OCI-LY7 (cell line): ENCODE results near the gene CST9. TPM values are rescaled to one million over a fixed set of nuclear protein-coding genes. Genes with fewer than 3 reads are reported as not detected.

Source experiments
- BruUV-seq: library from RNA; stranded (reverse); fragments of 400-500 nt; replicated peaks from 2 replicates; lab custom pipeline; 2021; lab: Mats Ljungman, UMichigan
- CTCF ChIA-PET: fragments of 300-600 bp; sonication (Branson Sonifier 250); formaldehyde crosslinking; loops from one replicate; lab custom pipeline; 2022; ENCODE audit warnings: antibody characterized with exemption; ENCODE audit not compliant: unreplicated experiment; lab: Charles Lee
- POLR2A ChIA-PET: fragments of 300-600 bp; sonication (Branson Sonifier 250); formaldehyde crosslinking; loops from one replicate; lab custom pipeline; 2022; ENCODE audit warnings: antibody characterized with exemption; lab: Charles Lee
- DNase-seq: peaks from one replicate; pipeline ENCODE4 v3.0.0-alpha.2; 2015; ENCODE audit warnings: low spot score
- H2AFZ ChIP-seq: fragments of 200-600 bp; sonication (generic), shearing (Covaris generic); 2 replicates; pipeline ENCODE4 v1.6.1; 2014; ENCODE audit warnings: mild to moderate bottlenecking, antibody characterized with exemption, low read length, moderate library complexity
- H3K27ac ChIP-seq: fragments of 200-600 bp; sonication (generic); 2 replicates; pipeline ENCODE4 v1.5.1; 2014; ENCODE audit warnings: mixed run types, low read depth, mild to moderate bottlenecking, moderate library complexity, low read length, inconsistent platforms; ENCODE audit not compliant: poor library complexity, severe bottlenecking
- H3K36me3 ChIP-seq: fragments of 200-600 bp; sonication (generic); 2 replicates; pipeline ENCODE4 v1.6.1; 2014; ENCODE audit warnings: mild to moderate bottlenecking, antibody characterized with exemption, low read length, moderate library complexity, mixed read lengths; ENCODE audit not compliant: insufficient read depth
- H3K4me1 ChIP-seq: fragments of 200-600 bp; sonication (generic); 2 replicates; pipeline ENCODE4 v1.5.1; 2014; ENCODE audit warnings: mild to moderate bottlenecking, low read length; ENCODE audit not compliant: insufficient read depth, poor library complexity, severe bottlenecking
- H3K4me2 ChIP-seq: fragments of 200-600 bp; sonication (generic); 2 replicates; pipeline ENCODE4 v1.6.1; 2014; ENCODE audit warnings: mild to moderate bottlenecking, low read length
- H3K4me3 ChIP-seq: fragments of 200-600 bp; sonication (generic); 2 replicates; pipeline ENCODE4 v1.5.1; 2014; ENCODE audit warnings: mild to moderate bottlenecking, low read depth, low read length; ENCODE audit not compliant: poor library complexity, severe bottlenecking
- H3K79me2 ChIP-seq: fragments of 200-600 bp; sonication (generic); 2 replicates; pipeline ENCODE4 v1.6.1; 2016; ENCODE audit warnings: low read depth, mild to moderate bottlenecking, low read length, moderate library complexity, mixed read lengths; ENCODE audit not compliant: insufficient read depth
- H3K9me2 ChIP-seq: fragments of 200-600 bp; sonication (generic); 2 replicates; pipeline ENCODE4 v1.6.1; 2016; ENCODE audit warnings: mild to moderate bottlenecking, low read length, mixed read lengths; ENCODE audit not compliant: insufficient read depth
- H3K9me3 ChIP-seq: fragments of 200-600 bp; sonication (generic); 2 replicates; pipeline ENCODE4 v1.6.1; 2014; ENCODE audit warnings: mild to moderate bottlenecking, mixed run types, low read length, mixed read lengths
- H4K20me1 ChIP-seq: fragments of 200-600 bp; sonication (generic); 2 replicates; pipeline ENCODE4 v1.6.1; 2014; ENCODE audit warnings: mild to moderate bottlenecking, antibody characterized with exemption, low read length, moderate library complexity, mixed read lengths; ENCODE audit not compliant: insufficient read depth
- CTCF ChIP-seq: fragments of 200-600 bp; sonication (generic); conservative IDR thresholded peaks from 2 replicates; pipeline ENCODE4 v1.5.1; 2014; ENCODE audit warnings: mild to moderate bottlenecking, antibody characterized with exemption, low read length, moderate library complexity, mixed read lengths
- EZH2phosphoT487 ChIP-seq: fragments of 200-600 bp; sonication (generic); IDR thresholded peaks from 2 replicates; pipeline ENCODE4 v1.6.1; 2018; ENCODE audit warnings: low read depth, borderline replicate concordance, mild to moderate bottlenecking, mixed run types, antibody characterized with exemption, low read length, moderate library complexity, mixed read lengths
- intact Hi-C: fragments of 100-400 bp; cut with micrococcal nuclease; formaldehyde crosslinking; loops from one replicate; pipeline ENCODE4 v1.10.0; 2022; ENCODE audit not compliant: unreplicated experiment
- total RNA-seq, 2 experiments: library from RNA; depleted of rRNA in 1 of 2; stranded (reverse); fragments of >200 nt in 1 of 2; shearing (Covaris generic) in 1 of 2; gene quantifications; 2 replicates each; pipeline ENCODE4 v1.2.3, GENCODE V29; 2014 to 2022

Gene CST9
- total RNA-seq, 2 experiments from 2014 or later: not detected

- no TSS peak for BruUV-seq
- H4K20me1 ChIP-seq: no peaks in the 10 kb centered on the region
- no peaks in the 10 kb centered on the region for H3K79me2 ChIP-seq
- no peaks in the 10 kb centered on the region for H3K9me3 ChIP-seq
- H3K27ac ChIP-seq: no peak overlapping the region
- intact Hi-C loops: no loop called here
- POLR2A ChIA-PET: no interaction called here
- no peak overlapping the region for H3K4me3 ChIP-seq
- no peak overlapping the region for H3K4me2 ChIP-seq
- no peak overlapping the region for H2AFZ ChIP-seq
- no peaks in the 10 kb centered on the region for H3K36me3 ChIP-seq
- H3K4me1 ChIP-seq: no peaks in the 10 kb centered on the region
- CTCF ChIA-PET: no interaction called here
- H3K9me2 ChIP-seq: no peaks in the 10 kb centered on the region
- DNase-seq: no peak
- TF ChIP-seq EZH2phosphoT487: no peak
- no peak for TF ChIP-seq CTCF
Observed at GRCh38 chr20:23632711-23633573, 27.2 kb upstream of the CST9 start.

- H3K4me1 ChIP-seq: no peaks in the 10 kb centered on the region
- TF ChIP-seq EZH2phosphoT487: no peak
- no peak for TF ChIP-seq CTCF
- H3K36me3 ChIP-seq: no peaks in the 10 kb centered on the region
- no peak overlapping the region for H2AFZ ChIP-seq
- intact Hi-C loops: no loop called here
- no TSS peak for BruUV-seq
- no peak overlapping the region for H3K4me2 ChIP-seq
- H4K20me1 ChIP-seq: no peaks in the 10 kb centered on the region
- CTCF ChIA-PET: no interaction called here
- H3K9me2 ChIP-seq: no peaks in the 10 kb centered on the region
- H3K4me3 ChIP-seq: no peak overlapping the region
- POLR2A ChIA-PET: no interaction called here
- H3K79me2 ChIP-seq: no peaks in the 10 kb centered on the region
- no peak for DNase-seq
- no peak overlapping the region for H3K27ac ChIP-seq
- H3K9me3 ChIP-seq: no peaks in the 10 kb centered on the region
Observed at GRCh38 chr20:23631981-23632710, 26.4 kb upstream of the CST9 start.
